Measurements from ENCODE around the gene TCP1.
"Not testable (repeated sequence)": the region's sequence is repeated elsewhere in the genome, so short reads cannot be mapped to it uniquely, and the experiment has no call there.

The TCP1 gene

DNA sequence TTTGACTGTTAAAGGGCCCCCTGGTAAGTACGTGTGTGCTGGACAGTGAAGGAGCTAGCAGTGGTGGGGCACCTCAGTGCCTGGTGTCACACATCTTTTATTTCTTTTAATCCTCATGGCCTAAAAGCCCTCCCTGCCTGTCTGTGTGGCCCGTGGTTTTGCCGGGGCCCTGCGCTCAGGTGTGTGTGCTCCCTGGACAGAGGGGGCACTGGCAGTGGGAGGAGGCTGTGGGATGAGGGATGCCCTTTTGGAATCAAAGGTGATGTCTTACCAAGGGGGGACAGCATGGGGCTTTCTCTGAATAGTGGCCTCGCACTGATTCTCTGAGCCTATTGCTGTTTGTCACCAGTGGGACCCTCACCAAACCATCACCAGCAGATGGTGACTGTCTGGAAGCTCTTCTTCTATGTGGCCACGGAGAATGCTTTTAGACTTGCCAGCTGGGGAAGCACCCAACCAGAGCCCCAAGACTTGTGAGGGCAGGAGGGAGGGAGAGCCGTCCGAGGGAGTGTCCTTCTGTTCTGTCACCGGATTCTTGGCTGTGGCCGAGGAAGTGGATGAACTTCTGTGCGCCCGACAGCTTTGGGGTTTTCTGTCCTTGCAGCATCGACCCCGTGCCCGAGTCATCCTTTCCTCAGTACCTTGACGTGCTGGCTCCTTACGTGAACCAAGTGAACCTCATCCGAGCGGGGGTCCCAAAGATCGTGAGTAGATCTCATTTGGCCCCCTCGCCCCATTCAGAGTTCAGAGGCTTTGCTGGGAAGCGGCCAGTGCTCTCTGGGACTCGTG, 28.7 kb upstream of the TCP1 start:
- DNase-seq (ENCODE audit: low read depth) = no peak

GRCh38 chr6:159816775-159817174, 27.4 kb upstream of the TCP1 start:
- not testable (repeated sequence) for DNase-seq (ENCODE audit: low read depth)

DNA sequence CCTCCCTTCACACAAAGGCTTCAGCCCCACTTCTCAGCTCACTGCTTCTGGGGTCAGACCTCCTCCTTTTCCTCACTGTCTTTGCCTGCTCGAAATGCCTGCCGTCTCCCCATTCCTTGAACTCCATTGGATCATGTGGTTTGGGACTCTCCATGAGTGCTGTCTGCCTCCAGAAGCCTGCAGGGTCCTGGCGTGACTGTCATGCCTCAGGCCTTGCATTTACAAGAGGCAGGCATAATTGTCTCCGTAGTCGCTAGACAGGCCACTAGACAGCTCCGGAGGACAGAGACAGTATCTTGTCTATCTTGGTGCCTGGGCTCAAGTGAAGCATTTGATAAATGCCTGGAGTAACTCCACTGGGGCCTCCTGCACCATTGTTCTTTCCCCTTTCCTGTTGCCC, 26.0 kb upstream of the TCP1 start:
- no peak for DNase-seq (ENCODE audit: low read depth)

- no peak for DNase-seq (ENCODE audit: low read depth)
Measured at GRCh38 chr6:159813781-159814180, 24.4 kb upstream of the TCP1 start.

DNA sequence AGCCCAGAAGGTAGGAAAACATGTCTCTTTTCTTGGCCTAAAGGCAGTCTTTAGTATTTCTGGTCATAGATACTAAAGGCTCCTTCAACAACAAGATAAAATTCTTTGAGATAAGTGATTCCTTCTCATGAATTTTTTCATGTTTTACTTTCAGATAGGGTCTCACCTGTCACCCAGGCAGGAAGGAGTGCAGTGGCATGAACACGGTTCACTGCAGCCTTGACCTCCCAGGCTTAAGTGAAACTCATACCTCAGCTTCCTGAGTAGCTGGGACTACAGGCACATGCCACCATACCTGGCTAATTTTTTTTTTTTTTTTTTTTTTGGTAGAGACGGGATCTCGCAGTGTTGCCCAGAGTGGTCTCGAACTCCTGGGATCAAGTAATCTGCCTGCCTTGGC, 19.7 kb upstream of the TCP1 start:
- DNase-seq (ENCODE audit: low read depth) = no peak

DNA sequence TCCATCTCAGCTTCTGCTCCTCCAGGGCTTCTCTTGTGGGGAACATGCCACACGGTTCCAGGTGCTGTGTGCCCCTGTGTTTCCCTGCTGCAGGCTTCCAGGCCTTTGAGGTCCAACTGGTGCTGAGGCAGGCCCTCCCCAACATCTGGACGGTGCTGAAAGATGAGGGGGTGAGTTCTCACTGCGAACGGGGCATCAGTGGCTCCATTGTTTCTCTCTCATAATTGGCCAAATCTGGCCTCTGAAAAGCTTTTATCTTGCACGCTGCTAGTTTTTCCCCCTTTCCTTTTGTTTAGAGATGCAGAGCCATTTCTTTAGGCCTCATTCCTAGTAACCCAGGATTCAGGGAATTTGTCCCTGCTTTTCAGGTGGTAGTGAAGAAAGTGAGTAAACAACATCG, 19.2 kb upstream of the TCP1 start:
- DNase-seq (ENCODE audit: low read depth) = no peak

DNA sequence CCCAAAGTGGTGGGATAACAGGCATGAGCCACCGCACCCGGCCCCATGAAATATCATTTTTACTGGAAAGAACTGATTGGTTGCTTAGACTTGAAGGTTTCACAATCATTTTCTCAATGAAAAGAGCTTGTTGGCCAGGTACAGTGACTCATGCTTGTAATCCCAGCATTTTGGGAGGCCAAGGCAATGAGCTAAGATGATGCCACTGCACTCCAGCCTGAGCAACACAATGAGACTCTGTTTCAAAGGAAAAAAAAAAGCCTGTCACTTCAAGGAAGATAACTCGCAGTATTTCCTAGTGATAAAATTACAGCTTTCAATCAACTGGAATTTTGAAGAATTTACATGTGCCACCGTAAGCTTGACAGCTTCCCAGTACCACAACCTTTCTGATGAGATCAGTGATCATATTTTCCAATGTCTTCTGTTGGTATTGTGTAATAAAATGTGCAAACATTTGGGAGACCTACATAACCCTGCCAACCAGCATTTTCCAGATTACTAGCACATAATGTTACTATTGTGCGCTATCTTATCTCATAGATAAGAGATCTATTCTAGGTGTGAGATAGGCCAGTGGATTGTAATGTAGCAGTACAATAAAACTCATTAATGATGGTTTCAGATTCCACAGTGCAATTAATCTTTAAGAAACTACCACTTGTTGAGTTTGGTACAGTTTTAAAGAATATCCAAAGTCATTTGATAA, 17.9 kb upstream of the TCP1 start:
- no peak for DNase-seq (ENCODE audit: low read depth)

DNA sequence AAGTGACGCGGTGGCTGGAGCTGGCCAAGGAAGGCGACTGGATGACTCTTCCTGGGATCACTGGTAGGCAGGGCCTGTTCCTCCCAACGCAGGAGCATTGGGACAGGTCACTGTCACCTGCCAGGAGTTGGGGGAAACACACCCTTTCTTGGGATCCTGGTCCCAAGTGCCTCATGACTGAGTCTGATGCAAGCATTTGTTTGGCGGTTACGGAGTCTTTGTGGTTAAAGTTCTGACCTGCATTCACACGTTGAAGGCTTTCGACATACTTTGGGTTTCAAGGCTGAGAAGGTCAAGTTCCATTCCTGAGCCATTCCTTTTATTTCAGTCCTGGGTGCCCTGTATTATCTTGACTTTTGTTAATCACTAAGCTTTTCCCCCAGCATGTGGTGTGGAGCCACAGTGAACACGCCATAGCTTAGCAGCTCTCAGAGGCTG, 16.6 kb upstream of the TCP1 start:
- DNase-seq (ENCODE audit: low read depth) = no peak

GRCh38 chr6:159805440-159806020, 16.1 kb upstream of the TCP1 start:
- DNase-seq (ENCODE audit: low read depth) = no peak

GRCh38 chr6:159804504-159804903, 15.1 kb upstream of the TCP1 start:
- no peak for DNase-seq (ENCODE audit: low read depth)

DNA sequence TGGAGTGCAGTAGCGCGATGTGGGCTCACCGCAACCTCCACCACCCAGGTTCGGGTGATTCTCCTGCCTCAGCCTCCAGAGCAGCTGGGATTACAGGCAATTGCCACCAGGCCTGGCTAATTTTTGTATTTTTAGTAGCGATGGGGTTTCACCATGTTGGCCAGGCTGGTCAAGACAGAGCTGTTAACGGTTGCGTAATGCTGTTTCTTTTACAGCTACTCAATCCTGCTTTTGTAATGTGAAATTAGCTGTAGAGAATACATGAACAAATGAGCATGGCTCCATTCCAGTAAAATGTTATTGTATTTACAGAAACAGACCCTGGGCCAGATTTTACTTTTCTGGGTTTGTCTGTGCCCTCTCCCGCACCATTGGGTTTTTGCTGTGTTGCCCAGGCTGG, 12.5 kb upstream of the TCP1 start:
- DNase-seq (ENCODE audit: low read depth) = no peak

GRCh38 chr6:159800141-159800865, 10.9 kb upstream of the TCP1 start, which contains the start of gene PNLDC1:
Gene PNLDC1 (plus strand): TSS chr6:159800276. CDS start chr6:159800308, 32 bp downstream.
- no peak for DNase-seq (ENCODE audit: low read depth)

- no peak for DNase-seq (ENCODE audit: low read depth)
Measured at GRCh38 chr6:159797554-159797953, 8.2 kb upstream of the TCP1 start.

DNA sequence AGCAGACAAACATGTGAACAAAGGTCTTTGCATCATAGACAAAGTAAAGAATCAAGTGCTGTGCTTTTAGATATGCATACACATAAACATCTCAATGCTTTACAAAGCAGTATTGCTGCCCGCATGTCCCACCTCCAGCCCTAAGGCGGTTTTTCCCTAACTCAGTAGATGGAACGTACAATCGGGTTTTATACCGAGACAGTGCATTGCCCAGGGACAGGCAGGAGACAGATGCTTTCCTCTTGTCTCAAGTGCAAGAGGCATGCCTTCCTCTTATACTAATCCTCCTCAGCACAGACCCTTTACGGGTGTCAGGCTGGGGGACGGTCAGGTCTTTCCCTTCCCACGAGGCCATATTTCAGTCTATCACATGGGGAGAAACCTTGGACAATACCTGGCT, 5.6 kb upstream of the TCP1 start:
- DNase-seq (ENCODE audit: low read depth) = not testable (repeated sequence)

- DNase-seq (ENCODE audit: low read depth) = peak; percentile 14
Measured at GRCh38 chr6:159790956-159791598, 1.7 kb upstream of the TCP1 start.

DNA sequence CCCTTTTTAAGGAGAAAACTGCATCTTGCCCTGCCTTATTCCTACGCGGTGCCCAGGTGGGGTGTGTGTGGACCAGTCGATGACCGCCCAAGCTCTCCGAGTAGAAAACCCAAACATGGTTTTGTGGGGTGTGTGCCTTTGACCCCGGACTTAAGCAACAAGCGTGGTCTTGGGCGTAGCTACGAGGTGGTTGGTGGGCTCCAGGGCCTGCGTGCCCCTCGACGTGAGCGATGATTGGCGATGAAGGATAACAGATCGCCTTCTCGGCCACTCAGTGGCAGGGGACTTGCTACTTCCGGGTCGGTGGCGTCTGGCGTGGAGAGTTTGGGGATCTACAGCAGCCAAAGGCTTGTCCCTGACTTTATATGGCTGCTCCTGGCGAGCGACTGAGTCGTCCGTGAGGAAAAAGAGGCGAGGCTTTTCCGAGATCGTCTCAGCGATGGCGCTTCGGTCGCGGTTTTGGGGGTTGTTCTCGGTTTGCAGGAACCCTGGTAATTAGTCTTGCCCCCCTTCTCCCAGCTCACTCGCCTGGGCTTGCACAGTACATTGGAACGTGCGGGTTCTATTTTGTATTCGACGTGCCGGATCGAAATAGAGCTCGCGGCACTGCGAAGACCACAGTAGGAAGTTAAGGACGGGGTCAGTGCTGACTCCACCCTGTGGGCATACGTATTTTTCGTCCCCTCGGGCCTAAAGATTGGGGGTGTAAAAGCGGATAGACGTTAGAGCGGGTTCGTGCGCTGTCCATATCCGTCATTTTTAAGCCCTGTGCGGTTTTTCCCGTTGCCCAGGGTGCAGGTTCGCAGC, 950 bp upstream of the TCP1 start, which contains the start of gene MRPL18:
Gene MRPL18, plus strand, starts transcription at position 319 of the 807 bp plus-strand sequence. Its CDS starts 121 bp downstream, at position 440.
- DNase-seq (ENCODE audit: low read depth) = peak; percentile 81

DNA sequence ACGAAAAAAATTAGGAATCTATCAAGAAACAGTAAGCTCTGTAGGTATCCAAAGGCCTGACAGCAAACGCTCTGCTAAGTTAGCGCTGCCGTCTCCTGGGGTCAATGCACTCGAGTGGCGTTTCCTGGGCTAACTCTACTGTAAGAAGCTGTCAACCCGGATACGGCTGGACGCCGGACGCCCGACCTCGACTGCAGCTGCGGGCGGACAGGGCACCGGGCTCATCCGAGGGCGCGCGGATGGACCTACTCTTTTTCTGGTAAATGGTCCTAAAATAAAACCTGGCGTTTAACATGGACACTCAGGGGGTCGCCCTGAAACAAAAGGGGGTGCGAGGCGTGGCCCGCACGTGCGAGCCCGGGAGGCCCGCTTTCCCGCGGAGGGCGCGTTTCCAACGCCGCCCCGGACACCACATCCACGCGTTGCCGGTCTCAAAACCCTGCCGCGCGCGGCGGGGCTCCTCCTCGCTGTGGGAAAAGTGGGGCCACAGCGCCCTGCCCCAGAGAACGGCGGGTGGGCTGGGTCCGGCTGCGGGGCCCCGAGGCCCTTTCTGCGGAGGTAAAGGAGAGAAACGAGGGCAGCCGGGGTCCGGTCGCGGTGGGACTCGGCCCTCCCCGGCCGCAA, 537 bp downstream of the TCP1 start:
- peak; percentile 6 for DNase-seq (ENCODE audit: low read depth)

GRCh38 chr6:159788276-159788675, 1.1 kb downstream of the TCP1 start:
- DNase-seq (ENCODE audit: low read depth) = no peak

DNA sequence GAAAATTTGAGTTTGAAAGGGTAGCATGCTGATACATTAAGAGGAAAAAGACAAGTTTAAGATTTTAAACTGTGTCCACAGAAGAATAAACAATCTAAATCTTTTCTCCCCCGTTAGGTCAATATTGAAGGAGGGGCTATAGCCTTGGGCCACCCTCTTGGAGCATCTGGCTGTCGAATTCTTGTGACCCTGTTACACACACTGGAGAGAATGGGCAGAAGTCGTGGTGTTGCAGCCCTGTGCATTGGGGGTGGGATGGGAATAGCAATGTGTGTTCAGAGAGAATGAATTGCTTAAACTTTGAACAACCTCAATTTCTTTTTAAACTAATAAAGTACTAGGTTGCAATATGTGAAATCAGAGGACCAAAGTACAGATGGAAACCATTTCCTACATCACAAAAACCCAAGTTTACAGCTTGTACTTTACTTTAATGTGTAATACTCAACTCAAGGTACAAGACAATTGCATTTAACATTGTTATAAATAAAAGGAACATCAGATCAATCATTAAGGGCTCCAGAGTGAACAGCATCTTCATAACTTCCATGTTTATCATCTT, 10.8 kb downstream of the TCP1 start:
- DNase-seq (ENCODE audit: low read depth) = no peak

GRCh38 chr6:159778131-159778530, 11.3 kb downstream of the TCP1 start:
- DNase-seq (ENCODE audit: low read depth) = no peak
